Panc1 (cell line): ENCODE measurements around the gene MCTP1.
"Not testable (repeated sequence)": the region's sequence is repeated elsewhere in the genome, so short reads cannot be mapped to it uniquely, and the experiment has no call there.

Experiments
- POLR2AphosphoS5 ChIP-seq: IDR thresholded peaks from 2 replicates; pipeline ENCODE4 v1.6.1; 2012; ENCODE audit warnings: mild to moderate bottlenecking, low read depth, low read length, moderate library complexity
- SIN3A ChIP-seq: IDR thresholded peaks from 2 replicates; pipeline ENCODE4 v1.6.1; 2012; ENCODE audit warnings: low read depth, mild to moderate bottlenecking, low read length, moderate library complexity, borderline replicate concordance; ENCODE audit not compliant: insufficient read depth
- TF ChIP-seq, protein P1 (sequence below): fragments of 450-650 bp; IDR thresholded peaks from 2 replicates; pipeline ENCODE4 v1.5.1; 2017; ENCODE audit warnings: mild to moderate bottlenecking

DNA sequence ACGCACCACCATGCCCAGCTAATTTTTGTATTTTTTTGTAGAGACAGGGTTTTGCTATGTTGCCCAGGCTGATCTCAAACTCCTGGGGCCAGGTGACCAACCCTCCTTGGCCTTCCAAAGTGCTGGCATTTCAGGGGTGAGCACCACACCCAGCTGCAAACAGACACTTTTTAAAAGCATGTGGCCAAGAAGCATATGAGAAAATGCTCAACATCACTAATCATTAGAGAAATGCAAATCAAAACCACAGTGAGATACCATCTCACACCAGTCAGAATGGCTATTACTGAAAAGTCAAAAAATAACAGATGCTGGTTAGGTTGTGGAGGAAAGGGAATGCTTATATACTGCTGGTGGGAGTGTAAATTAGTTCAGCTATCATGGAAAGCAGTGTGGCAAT, 439.2 kb downstream of the MCTP1 start:
- TF ChIP-seq, protein P1, sequence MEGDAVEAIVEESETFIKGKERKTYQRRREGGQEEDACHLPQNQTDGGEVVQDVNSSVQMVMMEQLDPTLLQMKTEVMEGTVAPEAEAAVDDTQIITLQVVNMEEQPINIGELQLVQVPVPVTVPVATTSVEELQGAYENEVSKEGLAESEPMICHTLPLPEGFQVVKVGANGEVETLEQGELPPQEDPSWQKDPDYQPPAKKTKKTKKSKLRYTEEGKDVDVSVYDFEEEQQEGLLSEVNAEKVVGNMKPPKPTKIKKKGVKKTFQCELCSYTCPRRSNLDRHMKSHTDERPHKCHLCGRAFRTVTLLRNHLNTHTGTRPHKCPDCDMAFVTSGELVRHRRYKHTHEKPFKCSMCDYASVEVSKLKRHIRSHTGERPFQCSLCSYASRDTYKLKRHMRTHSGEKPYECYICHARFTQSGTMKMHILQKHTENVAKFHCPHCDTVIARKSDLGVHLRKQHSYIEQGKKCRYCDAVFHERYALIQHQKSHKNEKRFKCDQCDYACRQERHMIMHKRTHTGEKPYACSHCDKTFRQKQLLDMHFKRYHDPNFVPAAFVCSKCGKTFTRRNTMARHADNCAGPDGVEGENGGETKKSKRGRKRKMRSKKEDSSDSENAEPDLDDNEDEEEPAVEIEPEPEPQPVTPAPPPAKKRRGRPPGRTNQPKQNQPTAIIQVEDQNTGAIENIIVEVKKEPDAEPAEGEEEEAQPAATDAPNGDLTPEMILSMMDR, result not testable (repeated sequence)
- not testable (repeated sequence) for TF ChIP-seq POLR2AphosphoS5, SIN3A
